PFSK-1 (cell line): ENCODE results near the gene PIK3C2A.

Source experiments
- FOXP2 ChIP-seq: optimal IDR thresholded peaks from 2 replicates; pipeline ENCODE3; 2011; ENCODE audit warnings: borderline replicate concordance, control low read depth, inconsistent platforms; ENCODE audit not compliant: insufficient read depth; ENCODE audit errors: extremely low read length, extremely low read depth
- POLR2AphosphoS5 ChIP-seq: IDR thresholded peaks from 2 replicates; pipeline ENCODE4 v1.6.1; 2012; ENCODE audit warnings: low read depth, mild to moderate bottlenecking, control low read depth, low read length, moderate library complexity
- REST ChIP-seq, 2 experiments: IDR thresholded peaks; 2 replicates each; pipeline versions ENCODE4 v1.6.1 to v1.8.0; 2011 to 2012; ENCODE audit warnings: low read depth in 2 of 2, low read length in 2 of 2, control low read depth in 1 of 2, inconsistent platforms in 1 of 2, mild to moderate bottlenecking in 1 of 2, moderate library complexity in 1 of 2; ENCODE audit not compliant: insufficient read depth in 1 of 2
- SIN3A ChIP-seq: IDR thresholded peaks from 2 replicates; pipeline ENCODE4 v1.6.1; 2012; ENCODE audit warnings: mild to moderate bottlenecking, low read length, moderate library complexity, borderline replicate concordance; ENCODE audit not compliant: insufficient read depth
- TAF1 ChIP-seq: IDR thresholded peaks from 2 replicates; pipeline ENCODE4 v1.6.1; 2012; ENCODE audit warnings: low read length, control low read depth, borderline replicate concordance; ENCODE audit not compliant: insufficient read depth

The PIK3C2A gene

GRCh38 chr11:17169876-17170275, 37.9 kb downstream of the PIK3C2A start:
- no peak for TF ChIP-seq TAF1
- no peak for TF ChIP-seq FOXP2
- TF ChIP-seq POLR2AphosphoS5: no peak
- no peak for TF ChIP-seq REST (IDR thresholded peaks at IDR 0.05; ENCODE audit: insufficient read depth in 1 of 2, low read depth in 2 of 2, low read length in 2 of 2)
- no peak for TF ChIP-seq SIN3A

DNA sequence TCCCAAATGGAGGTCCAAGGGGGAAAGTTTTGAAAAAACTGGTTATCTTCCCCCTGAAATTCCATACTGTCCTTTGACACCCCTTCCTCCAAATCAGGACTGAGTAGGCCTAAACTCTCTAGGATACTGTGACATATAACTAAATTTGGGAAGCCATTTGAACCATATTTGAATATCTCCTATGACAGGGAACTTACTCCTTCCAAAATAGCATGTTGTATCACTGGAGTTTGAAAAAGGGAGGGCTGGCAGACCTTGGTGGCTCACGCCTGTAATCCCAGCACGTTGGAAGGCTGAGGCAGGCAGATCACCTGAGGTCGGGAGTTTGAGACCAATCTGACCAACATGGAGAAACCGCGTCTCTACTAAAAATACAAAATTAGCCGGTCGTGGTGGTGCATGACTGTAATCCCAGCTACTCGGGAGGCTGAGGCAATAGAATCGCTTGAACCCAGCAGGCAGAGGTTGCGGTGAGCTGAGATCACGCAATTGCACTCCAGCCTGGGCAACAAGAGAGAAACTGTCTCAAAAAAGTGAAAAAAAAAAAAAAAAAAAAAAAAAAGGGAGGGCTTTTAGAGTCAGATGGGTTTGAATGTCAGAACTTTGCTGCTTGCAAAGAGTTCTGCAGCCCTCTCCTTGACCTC, 42.4 kb downstream of the PIK3C2A start:
- no peak for TF ChIP-seq REST (IDR thresholded peaks at IDR 0.05; ENCODE audit: insufficient read depth in 1 of 2, low read depth in 2 of 2, low read length in 2 of 2)
- no peak for TF ChIP-seq SIN3A
- no peak for TF ChIP-seq TAF1
- no peak for TF ChIP-seq FOXP2
- no peak for TF ChIP-seq POLR2AphosphoS5

DNA sequence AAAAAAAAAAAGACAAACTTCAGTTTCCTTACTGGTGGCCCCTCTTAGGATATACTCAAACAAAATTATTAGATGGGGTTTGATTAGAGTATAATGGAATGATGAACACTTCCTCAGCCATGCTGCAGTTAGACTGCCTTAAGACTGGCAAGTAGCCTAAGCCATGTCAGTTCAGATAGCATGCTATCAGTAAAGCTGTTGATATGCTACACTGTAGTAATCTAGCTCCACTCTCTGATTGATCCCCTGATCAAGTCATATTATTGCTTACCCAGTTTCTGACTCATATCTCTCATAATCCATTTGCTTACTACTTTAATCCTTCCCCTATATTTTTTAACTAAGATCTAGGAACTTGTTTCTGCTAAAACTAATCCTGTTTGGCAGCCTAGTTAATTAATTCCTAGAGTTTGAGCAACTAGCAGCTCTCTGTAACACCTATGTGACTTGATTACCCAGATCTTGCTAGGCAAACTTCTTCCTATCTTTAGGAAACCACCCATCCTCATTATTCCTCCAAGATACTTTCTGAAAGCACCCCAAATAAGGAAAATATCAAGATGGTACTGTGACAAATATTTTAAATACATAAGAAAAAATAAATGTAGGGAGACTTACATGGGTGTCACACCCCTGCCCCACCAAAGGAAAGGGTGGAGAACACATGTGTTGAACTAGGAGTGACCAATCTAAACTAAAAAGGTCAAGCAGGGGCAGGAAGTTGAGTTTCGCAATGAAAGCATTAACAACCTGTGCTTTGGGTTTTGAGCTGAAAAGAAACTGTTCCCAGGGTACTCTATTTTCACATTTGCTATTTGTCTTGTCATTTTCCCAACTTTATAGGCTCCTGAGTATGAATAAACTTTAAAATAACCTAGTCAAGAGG, 43.2 kb downstream of the PIK3C2A start:
- no peak for TF ChIP-seq TAF1
- TF ChIP-seq SIN3A: no peak
- no peak for TF ChIP-seq REST (IDR thresholded peaks at IDR 0.05; ENCODE audit: insufficient read depth in 1 of 2, low read depth in 2 of 2, low read length in 2 of 2)
- no peak for TF ChIP-seq FOXP2
- no peak for TF ChIP-seq POLR2AphosphoS5

DNA sequence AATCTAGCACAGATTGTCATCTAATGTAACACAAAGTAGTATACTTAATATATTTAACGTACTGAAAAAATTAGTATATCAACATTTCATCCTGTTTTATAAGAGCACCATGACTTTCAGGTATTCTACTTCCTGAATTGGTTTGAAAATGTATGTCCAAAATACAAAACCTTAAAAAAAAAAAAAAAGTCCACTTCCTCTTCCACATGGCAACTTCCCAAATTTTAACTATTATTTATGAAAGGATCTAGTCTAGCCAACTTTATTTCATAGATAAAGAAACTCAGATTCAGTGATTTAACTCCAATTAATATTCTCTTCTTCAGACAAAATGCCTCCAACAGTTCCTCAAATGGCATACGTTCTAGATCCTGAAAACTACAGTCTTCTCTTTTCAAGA, 44.0 kb downstream of the PIK3C2A start:
- TF ChIP-seq FOXP2 (no peak), POLR2AphosphoS5 (no peak), REST (IDR thresholded peaks at IDR 0.05; ENCODE audit: insufficient read depth in 1 of 2, low read depth in 2 of 2, low read length in 2 of 2) (no peak), TAF1 (no peak), SIN3A (no peak)
